ENCODE measurements around the gene WFDC8.

- TF ChIP-seq CTCF (IDR thresholded peaks at IDR 0.05) (no peak), EP300 (IDR thresholded peaks at IDR 0.05) (no peak), POLR2A (IDR thresholded peaks at IDR 0.05) (no peak)
These were observed 68.7 kb downstream of the WFDC8 start for GRCh38 chr20:45510242-45510862.

Measured in suprapubic skin (tissue), 3 donors.